Coronary artery (tissue), 2 donors: ENCODE results near the gene ABTB2.
"Not testable (repeated sequence)": the region's sequence is repeated elsewhere in the genome, so short reads cannot be mapped to it uniquely, and the experiment has no call there.

Experiments used
- DNase-seq: peaks from one replicate; pipeline ENCODE4 v3.0.0-alpha.2; 2017; ENCODE audit warnings: low spot score
- H3K27ac ChIP-seq, 2 donors: fragments of 200-600 bp; sonication (generic); one replicate each; pipeline ENCODE4 v1.5.1; 2016 to 2019
- H3K4me3 ChIP-seq: fragments of 200-600 bp; sonication (generic); 2 replicates; pipeline ENCODE4 v1.5.1; 2016; ENCODE audit warnings: mild to moderate bottlenecking, moderate library complexity
- TF ChIP-seq, protein P1 (sequence below): fragments of 200-600 bp; sonication (generic); IDR thresholded peaks from one replicate; pipeline ENCODE4 v1.5.1; 2019; ENCODE audit warnings: antibody characterized with exemption

ABTB2 gene

GRCh38 chr11:34254011-34254410, 103.8 kb downstream of the ABTB2 start:
- no peak overlapping the region for H3K4me3 ChIP-seq
- TF ChIP-seq, protein P1, sequence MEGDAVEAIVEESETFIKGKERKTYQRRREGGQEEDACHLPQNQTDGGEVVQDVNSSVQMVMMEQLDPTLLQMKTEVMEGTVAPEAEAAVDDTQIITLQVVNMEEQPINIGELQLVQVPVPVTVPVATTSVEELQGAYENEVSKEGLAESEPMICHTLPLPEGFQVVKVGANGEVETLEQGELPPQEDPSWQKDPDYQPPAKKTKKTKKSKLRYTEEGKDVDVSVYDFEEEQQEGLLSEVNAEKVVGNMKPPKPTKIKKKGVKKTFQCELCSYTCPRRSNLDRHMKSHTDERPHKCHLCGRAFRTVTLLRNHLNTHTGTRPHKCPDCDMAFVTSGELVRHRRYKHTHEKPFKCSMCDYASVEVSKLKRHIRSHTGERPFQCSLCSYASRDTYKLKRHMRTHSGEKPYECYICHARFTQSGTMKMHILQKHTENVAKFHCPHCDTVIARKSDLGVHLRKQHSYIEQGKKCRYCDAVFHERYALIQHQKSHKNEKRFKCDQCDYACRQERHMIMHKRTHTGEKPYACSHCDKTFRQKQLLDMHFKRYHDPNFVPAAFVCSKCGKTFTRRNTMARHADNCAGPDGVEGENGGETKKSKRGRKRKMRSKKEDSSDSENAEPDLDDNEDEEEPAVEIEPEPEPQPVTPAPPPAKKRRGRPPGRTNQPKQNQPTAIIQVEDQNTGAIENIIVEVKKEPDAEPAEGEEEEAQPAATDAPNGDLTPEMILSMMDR: no peak
- DNase-seq: no peak
- H3K27ac ChIP-seq: no peak overlapping the region

GRCh38 chr11:34252651-34253050, 105.2 kb downstream of the ABTB2 start:
- TF ChIP-seq, protein P1: no peak
- peak overlapping the region in 1 of 2 donors; percentile 88 for H3K27ac ChIP-seq
- no peak overlapping the region for H3K4me3 ChIP-seq
- DNase-seq: no peak

- no peak for DNase-seq
- peak overlapping the region; percentile 65 to 88 for H3K27ac ChIP-seq
- no peak overlapping the region for H3K4me3 ChIP-seq
- TF ChIP-seq, protein P1: no peak
Measured at GRCh38 chr11:34252015-34252414, 105.8 kb downstream of the ABTB2 start.

GRCh38 chr11:34251589-34251980, 106.2 kb downstream of the ABTB2 start:
- TF ChIP-seq, protein P1: no peak

GRCh38 chr11:34250732-34251588, 106.8 kb downstream of the ABTB2 start:
- TF ChIP-seq, protein P1: no peak
- H3K27ac ChIP-seq: peak overlapping the region; percentile 65 to 88
- peak; percentile 79 for DNase-seq
- peak overlapping the region; percentile 57 for H3K4me3 ChIP-seq

More at GRCh38 chr11:34251589-34251980, 106.2 kb downstream of the ABTB2 start:
- Histone ChIP-seq H3K27ac (peak overlapping the region; percentile 65 to 88), H3K4me3 (peak overlapping the region; percentile 57)
- no peak for DNase-seq

- DNase-seq: no peak
- Histone ChIP-seq H3K27ac (no peak overlapping the region), H3K4me3 (no peak overlapping the region)
- TF ChIP-seq, protein P1: no peak
Measured at GRCh38 chr11:34250211-34250610, 107.6 kb downstream of the ABTB2 start.

DNA sequence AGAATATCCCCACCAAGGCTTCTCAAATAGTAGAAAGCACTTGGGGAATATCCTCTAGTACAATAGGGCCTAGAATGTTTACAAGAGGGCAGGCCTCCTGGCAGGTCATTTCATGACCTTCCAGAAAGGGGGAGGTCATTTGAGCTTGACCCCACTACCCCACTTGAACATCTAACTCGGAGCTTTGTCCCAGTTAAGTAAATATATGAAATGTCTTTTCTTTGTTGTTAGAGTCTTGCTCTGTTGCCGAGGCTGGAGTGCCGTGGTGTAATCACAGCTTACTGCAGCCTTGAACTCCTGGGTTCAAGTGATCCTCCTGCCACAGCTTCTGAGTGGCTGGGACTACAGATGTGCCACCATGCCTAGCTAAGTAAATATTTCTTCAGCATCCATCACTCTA, 108.4 kb downstream of the ABTB2 start:
- TF ChIP-seq, protein P1: no peak
- Histone ChIP-seq H3K4me3 (no peak overlapping the region), H3K27ac (no peak overlapping the region)
- DNase-seq: peak; percentile 26

GRCh38 chr11:34246511-34246910, 111.3 kb downstream of the ABTB2 start:
- not testable (repeated sequence) for H3K27ac ChIP-seq, DNase-seq, H3K4me3 ChIP-seq
